NCI-H1105 (cell line): ENCODE measurements around the gene NINJ2.

ENCODE experiments used
- DNase-seq: peaks from one replicate; lab custom pipeline; 2025; lab: John Stamatoyannopoulos, UW

NINJ2 gene

DNA sequence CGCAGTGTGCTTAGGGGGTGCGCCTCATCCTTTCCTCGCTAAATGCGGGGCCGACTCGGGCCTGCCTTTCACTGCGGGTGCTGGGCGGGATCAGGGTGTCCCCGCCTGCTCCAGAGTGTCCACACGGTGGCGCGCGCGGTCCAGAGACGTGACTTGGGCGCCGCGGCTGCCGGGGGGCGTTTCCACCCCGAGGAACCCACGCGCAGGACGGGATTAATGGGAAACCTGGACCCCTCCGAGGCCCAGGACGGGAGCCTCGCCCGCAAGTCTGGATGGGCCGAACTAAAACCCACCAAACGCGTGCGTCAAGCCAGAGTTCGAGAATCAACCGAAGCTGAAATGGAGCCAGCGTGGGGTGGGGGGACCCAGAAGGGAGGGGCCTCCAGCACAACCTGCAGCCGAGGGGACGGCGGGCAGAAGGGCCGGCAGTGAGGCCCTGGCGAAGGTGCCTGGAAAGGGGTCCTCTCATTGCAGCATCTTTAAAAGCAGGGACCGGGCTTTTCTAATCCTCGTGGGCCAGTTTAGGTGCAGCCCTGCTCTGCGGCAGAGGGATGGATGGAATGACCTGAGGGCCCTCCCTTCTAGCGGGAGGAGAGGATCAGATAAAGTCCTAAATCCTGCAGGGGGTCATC lies 93.3 kb downstream of the NINJ2 start:
- peak; percentile 84 for DNase-seq

DNA sequence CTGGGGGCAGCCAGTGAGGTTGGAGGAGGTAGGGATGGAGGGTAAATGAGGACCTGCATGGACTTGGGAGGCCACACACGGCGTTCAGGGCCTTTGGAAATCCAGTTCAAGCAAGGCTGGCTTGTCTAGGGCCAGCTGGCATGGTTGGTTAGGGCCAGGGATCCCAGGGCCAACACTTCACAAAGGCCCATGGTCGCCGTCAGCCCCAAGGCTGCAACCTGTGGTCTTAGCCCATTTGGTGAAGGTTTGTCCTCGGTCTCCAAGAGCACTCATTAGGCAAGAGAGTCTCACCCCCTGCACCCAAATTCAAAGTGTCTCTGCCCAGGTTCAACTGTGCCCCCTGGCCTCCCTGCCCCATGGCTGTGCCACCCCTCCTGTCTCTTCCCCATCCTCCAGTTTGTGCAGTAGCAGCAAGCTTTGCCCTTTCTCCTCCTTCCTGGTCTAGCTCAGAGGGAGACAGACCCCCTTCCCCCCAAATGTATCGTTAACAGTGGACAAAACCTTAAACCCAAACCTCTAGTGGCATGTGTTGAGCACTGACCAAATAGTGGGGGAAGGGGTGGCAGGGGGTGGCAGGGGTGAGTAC lies 94.1 kb downstream of the NINJ2 start:
- DNase-seq, result no peak

DNA sequence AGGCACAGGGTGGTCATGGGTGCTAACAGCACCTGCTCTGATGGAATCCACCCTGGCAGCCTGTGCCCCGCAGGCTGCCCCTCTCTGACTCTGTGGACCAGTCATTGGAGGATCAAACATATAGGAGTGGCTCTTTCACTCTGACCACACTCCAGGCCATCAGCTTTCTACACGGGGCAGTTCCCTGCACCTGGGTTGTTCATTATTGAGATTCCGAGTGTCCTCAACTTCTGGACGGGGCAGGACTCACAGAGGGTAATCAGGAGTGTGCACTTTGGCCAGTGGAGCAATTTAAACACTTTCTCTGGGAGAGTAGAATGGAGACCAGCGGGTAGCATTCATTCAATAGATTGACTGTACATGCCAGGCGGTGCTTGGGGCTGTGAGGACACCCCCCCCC lies 94.8 kb downstream of the NINJ2 start:
- DNase-seq, result no peak

DNA sequence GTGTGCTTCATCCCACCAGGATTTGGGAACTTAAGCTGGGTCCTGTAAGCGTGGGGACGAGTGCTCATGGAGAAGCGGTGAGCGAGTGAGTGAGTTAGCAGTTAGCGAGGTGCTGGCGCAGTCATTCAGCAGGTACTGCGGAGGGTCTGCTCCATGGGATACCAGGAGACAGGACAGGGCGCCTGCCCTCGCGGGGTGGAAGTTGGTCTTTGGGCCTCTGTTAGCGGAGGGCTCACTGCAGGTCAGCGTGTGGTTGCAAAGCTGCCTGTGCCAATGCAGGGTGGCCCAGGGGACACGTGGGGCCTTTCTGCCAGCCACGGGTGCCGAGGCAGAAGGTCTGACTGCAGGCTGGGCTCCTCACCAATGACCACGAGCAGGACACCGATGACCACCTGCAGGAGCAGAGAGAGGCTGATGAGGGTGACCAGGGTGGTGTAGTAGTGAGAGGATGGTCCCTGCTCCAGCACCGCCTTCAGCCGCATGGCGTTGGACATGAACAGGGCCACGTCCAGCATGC lies 97.6 kb downstream of the NINJ2 start:
- DNase-seq, result no peak

DNA sequence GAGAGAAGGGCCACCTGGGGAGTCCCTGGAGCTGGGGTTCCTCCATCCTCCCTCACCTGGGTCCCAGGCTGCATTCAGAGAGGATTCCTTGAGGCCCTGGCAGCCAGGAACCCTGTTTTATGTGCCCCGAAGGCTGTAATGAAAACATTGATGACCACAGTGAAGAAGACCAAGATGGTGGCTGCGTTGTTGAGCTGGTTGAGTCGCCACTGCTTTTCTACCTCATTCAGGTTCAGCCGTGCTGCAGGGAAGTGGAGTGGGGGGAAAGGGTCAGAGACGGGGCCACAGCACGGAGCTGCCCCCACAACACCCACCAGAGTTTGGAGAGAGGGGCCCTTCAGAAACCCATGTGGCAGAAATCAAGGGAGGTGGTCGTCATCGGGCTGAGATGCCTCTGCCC lies 98.1 kb downstream of the NINJ2 start:
- DNase-seq, result no peak

DNA sequence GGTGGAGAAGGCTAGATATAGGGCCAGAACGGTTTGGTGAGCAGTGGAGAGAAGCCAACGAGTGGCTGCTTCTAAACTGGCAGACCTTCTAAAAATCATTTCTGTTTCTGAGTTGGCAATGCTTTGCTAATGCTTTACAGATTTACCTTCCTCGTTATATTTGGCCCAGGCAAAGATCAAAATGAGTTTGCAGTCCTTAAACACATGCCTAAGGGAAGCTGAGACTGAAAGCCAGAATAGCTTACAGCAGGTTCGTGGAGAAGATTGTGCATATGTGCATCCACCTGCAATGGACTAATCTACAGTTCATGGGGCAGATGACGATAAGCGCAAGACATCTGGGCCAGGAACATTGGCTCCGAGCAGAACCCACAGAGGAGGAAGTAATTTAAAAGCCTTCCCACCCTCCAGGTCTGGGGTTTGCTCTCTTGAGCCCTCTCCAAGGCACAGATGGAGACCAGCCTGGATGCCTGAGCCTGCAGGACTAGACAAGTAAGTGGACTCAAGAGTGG lies 99.4 kb downstream of the NINJ2 start:
- DNase-seq, result no peak

DNA sequence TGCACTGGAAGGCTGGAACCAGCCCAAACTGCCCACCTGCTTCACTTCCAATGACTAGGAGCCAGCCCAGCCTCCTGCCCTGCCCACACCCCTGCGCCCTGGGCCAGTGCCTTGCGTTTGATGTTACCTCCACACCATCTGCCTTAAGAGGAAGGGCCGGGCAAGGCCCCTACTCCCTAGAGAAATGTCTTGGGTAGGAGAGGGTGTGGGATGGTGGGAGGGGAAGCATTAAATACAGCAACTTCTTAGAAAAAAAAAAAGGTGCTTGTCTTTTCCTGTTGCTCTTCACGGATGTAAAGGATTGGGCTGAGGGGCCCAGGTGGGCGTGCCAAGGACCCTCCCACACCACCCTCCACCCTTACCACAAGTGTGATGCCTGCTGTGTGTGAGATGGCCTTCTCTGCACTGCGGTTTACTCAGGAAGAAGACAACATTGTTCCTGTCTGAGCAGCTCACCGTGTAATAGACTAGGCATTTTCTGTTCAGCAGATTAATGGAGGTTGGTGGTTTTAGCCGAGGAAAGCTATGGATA lies 99.9 kb downstream of the NINJ2 start:
- DNase-seq, result no peak

DNA sequence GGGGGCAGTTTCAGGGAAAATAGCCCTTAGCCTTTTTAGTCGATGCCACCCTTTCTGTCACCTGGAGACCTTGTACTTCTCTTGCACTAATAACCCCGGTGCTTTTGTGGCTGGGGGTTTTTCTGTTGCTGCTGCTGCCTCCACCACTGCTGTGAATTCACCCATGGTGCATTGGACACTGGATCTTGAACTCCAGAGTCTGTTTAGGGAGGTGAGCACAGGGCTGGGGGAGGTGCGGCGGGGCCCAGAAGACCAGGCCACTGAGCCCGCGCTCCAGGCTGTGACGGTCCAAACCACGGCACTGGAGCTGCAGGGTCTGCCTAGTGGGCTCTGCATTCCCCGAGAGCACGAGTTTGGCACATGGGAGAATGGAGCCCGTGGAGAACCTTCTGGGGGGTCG lies 100.6 kb downstream of the NINJ2 start:
- no peak for DNase-seq

DNA sequence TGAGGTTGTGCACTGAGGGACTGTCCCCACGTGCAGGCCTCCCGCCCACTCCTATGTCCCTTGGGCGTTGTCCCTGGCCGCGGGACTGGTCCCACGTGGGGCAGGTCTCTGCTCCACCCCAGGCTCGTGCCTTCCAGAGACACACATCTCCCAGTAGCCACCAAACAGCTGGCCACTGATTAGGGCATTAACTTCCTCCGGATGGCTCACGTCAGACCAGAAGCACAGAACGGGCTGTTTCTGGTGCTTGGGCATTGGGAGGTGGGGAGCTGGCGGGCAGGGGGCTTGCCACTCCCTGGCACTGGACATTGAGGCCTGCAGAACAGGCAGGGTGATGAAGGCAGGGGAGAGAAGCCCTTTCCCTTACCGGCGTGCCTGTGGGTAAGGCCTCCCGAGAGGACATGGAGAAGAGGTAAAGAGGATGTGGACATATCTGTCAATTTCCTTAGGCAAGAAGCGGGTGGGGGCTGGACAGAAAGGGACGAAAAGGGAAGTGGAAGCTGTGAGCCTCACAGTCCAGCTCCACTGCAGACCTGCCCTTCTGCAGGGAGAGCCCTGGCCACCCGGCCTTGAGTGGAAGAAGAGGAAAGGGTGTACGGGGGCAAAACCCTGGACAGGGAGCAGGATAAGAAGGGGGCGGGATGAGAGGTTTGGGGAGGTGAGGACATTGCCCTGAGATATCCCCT lies 101.2 kb downstream of the NINJ2 start:
- DNase-seq, result no peak

DNA sequence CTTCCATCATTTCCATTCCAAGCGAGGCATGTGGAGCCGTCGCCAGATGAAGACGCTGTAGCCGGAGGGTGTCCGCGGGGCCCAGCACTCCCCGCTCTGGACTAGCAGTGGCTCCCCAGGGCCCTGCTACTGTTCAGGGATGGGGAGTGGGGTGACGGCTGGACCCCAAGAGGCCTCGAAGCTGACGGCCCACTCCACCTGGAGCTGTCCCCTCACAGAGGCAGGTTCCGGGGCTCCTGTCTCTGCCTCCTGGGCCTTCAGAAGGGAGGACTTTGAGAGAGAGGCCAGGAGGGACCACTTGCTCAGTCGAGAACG lies 101.9 kb downstream of the NINJ2 start:
- no peak for DNase-seq

DNA sequence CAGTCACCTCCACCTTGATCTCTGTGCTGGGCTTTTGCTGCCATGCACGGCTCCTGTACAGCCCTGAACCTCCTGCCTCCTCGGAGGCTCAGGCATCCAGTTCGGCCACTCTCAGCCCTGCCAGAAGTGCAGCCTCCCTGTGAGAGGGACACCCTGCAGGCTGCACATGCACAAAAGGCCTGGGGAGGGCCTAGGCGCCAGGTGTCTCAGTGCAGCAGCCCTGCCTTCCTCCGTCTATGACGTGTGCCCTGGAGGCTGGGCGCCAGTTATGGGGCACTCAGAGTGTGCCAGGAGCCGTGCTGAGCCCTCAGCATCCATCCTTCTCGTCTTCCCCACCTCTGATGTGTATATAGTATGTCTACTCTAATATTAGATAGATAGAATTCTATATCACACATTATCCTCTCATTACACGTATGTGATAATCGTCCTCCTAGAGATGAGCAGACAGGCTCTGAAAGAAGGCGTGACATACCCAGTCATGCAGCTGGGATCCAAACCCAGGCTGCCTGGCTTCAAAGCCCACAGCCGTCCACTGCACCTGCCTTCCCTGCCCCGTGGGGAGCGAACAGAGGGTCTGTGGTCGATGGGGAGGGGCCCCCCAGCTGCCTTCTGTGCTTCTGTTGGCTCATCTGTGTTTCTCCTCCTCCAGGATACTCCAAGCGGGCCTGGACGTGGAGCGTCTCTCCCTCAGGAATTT lies 102.4 kb downstream of the NINJ2 start:
- DNase-seq, result no peak

DNA sequence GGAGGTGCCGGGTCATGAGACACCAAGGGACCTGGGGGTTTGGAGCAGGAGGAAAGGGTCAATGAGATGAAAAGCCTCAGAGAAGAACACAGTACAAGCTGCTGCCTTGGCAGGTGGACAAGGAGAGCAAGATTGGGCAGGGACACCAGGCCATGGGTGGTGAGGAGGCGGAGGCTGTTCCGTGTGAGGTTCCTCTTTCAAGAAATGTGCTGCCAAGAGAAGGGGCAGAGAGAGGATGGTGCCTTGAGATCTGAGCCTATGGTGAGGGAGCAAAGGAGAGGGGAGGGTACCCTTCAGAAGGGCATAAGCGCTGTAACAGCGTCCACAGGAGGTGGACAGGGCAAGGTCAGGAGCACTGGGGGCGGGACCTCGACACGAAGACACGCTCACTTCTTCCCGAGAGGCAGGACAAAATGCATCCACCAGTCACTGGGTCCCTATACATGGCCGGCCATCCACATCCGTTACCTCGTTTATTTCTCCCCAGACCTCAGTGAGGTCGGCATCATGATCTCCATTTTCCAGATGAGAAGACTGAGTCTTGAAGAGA lies 103.3 kb downstream of the NINJ2 start:
- DNase-seq, result no peak

DNA sequence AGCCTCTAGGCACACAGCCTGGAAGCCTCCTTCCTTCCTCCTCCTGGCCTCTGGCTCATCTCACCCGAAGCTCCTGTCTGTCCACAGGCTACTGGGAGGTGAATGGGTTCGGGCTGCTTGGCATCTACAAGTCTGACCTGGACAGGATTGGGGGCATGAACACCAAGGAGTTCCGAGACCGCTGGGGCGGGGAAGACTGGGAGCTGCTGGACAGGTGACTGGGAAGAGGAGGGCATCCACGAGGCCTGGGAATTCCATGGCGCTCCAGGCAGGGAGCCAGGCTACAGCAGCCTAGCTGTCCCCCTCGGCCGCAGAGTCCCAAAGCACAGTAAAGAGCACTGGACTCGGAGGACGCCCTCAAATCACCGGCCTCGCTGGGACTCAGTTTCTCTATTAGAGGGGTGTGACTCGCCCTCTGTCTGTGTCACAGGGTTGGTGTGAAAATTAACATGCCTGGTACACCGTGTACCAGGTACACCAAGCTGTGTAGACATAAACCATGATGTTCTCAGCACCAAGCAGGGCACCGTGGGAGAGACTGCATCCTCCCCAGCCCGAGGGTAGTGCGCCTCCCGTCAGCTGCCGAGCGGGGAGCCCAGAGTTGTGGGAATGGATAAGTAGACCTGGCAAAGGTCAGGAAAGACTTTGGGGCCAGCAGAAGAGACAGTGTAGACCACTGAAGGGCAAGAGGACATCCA lies 103.9 kb downstream of the NINJ2 start:
- DNase-seq, result no peak

DNA sequence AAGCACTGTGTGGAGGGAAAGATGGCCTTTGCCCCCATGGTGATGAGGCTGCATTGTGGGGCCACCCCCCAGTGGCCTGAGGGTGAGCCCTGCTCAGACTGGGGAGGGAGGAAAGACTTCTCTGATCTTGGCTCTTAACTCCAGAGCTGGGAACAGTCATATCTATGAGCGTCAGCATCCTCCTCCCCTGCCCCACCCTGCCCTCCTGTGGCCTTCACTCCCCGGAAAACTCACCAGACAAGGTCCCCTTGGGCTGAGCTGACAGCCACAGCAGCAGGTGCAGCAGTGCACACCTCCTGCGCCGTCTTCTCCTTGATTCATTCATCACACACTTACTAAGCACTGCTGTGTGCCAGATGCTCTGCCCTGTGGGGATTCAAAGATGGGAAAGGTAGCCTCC lies 104.7 kb downstream of the NINJ2 start:
- no peak for DNase-seq

DNA sequence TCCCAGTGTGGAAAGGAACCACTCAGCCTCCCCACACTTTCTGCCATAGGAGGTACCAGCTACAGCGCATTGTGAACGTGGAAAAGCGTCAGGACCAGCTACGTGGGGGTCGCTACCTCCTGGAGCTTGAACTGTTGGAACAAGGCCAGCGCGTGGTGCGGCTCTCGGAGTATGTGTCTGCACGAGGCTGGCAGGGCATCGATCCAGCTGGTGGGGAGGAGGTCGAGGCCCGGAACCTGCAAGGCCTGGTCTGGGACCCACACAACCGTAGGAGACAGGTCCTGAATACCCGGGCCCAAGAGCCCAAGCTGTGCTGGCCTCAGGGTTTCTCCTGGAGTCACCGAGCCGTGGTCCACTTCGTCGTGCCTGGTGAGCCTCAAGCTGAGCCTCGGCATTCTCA lies 106.7 kb downstream of the NINJ2 start:
- DNase-seq, result no peak

DNA sequence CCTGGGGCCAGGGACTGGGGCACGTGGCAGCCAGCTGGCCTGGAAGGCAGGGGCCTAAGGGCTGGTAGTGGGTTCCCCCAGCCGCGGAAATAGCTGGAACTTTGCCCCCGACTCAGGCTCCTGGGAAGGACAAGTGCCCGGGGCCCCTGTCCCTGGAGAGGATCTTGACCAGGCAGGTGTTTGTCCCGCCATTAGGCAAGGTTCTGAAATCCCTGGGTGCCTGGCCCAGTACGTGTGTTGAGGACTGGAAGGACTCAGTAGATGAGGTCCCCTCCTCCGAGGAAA lies 109.3 kb downstream of the NINJ2 start:
- DNase-seq, result no peak

DNA sequence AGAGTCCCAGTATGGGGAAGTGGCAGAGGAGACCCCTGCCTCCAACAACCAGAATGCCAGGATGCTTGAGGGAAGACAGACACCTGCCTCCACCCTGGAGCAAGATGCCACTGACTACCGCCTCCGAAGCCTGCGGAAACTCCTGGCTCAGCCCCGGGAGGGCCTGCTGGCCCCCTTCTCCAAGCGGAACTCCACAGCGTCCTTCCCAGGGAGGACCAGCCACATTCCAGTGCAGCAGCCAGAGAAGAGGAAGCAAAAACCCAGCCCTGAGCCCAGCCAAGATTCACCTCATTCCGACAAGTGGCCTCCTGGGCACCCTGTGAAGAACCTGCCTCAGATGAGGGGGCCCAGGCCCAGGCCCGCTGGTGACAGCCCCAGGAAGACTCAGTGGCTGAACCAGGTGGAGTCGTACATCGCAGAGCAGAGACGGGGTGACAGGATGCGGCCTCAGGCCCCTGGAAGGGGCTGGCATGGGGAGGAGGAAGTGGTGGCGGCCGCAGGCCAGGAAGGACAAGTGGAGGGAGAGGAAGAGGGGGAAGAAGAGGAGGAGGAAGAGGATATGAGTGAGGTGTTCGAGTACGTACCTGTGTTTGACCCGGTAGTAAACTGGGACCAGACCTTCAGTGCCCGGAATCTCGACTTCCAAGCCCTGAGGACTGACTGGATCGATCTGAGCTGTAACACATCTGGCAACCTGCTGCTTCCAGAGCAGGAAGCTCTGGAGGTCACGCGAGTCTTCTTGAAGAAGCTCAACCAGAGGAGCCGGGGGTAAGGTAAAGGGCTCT lies 109.8 kb downstream of the NINJ2 start:
- DNase-seq, result no peak

DNA sequence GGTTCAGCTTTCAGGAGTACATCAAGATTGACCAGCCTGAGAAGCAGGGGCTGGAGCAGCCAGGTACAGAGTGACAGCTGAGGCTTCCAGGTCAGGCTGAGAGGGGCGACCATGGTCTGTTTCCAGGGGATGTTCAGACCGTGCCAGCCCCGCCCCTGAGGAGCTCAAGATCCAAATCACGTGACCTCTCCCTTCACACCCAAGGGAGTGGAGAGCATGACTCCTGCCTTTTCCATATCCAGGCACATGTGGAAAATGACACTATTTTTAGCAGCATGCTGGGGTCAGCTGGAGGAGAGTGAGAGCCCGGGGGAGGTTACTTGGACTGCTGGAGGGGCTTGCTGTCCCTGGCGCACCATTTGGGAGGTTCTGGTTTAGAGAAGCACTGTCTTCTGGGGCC lies 110.8 kb downstream of the NINJ2 start:
- DNase-seq, result no peak

DNA sequence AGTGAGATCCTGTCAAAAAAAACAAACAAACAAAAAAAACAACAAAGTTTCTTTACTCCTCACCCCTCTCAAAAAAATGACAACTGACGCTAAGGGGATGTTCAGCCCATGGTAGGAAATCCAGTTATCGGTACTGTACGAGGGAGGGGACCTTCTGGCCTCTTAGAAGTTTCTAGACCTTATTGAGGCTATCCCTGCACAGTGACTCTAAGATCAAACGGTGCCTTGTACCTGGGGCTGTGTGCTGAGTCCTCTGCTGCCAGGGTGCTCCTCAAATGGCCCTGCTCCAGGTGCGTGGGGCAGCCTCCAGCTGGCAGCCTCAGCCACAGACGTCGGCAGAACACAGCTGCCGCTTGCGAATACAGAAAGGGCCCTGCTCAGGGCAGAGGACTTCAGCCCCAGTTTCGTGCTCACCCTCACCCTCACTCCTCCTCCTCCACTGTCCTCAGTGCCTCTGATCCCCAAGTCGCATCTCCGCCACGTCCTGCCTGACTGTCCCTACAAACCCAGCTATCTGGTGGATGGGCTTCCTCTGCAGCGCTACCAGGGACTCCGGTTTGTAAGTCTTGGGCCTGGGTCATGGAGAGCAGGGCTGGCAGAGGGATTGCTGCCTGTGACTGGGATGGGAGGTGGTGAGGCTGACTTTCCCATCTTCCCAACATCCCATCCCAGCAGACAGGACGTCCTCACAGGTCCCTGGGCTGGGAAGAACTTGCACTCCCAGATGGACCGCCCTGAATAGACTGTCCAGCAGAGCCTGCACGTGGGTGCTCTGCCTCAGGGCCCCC lies 112.6 kb downstream of the NINJ2 start:
- DNase-seq, result no peak

DNA sequence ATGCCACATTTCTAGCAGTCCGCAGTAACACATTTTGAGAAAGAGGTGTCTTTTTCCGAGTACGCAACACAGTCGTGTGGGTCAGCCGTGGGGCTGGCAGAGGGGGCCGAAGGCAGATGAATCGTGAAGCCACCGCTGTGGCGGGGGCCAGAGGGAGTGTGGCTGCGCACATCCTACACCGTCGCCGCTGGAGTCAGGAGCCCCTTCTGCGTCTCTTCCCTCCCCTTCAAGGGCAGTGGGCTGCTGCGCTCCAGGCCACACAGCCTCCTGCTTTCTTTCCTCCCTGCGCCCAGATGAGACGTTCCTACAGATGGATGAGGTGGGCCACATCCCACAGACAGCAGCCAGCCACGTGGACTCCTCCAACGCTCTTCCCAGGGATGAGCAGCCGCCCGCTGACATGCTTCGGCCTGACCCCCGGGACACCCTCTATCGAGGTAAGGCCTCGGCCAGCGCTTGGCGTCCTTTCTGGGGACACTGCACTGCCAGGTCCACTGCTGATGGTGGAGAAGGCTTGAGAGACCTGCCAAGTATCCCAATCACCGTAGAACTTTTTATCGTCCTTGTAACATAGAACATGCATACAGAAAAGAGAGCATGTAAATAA lies 113.7 kb downstream of the NINJ2 start:
- DNase-seq, result no peak
